ENCODE data around the gene SELENON.
A peak's percentile ranks its signal among the peaks of the same experiment; 100 is the strongest.

SELENON gene

DNA sequence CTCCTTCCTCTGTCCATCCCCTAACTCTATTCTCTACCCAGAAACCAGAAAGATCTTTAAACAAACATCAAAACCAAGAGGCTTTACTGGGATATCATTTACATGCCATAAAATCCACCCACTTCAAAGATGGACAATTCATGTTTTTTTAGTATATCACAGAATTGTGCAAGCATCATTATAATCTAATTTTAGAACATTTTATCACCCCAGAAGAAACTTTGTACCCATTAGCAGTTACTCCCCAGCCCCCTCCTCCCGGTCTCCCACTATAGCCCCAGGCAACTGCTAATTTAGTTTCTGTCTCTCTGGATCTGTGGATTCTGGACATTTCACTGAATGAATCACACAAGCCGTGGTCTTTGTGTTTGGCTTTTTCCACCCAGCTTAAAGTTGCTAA lies 4.8 kb upstream of the SELENON start:
- DNase-seq = no peak

DNA sequence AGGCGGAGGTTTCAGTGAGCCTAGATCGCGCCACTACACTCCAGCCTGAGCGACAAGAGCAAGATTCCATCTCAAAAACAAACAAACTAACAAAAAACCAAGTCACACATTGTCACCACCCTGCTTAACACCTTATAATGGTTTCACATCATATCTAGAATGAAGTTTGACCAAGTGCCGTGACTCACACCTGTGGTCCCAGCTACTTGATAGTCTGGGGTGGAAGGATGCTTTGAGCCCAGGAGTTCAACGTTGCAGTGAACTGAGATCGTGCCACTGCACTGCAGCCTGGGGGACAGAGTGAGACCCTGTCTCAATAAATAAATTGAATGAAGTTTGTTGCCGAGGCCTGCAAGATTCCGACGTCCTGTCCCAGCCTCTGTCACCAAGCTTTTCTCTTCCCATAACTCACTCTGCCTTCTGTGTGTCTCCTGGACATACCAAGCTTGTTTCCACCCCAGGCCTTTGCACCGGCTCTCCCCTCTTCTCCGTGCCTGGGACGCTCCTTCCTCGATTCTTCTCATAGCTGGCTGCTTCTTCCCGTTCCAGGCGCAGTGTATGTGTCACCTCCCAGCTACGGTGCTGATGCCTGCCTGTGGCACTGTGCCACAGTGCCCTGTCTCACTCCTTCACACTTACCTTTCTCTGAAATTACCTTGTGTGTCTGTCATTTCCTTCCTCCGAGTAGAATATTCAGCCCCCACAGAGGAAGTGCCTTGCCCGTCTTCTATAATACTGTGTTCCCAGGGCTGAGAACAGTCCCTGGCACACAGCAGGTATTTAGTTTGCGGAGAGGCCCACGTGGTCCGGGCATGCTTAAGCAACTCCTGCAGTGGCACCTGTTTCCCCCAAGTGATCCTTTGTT lies 3.8 kb upstream of the SELENON start:
- DNase-seq = peak; percentile 19

DNA sequence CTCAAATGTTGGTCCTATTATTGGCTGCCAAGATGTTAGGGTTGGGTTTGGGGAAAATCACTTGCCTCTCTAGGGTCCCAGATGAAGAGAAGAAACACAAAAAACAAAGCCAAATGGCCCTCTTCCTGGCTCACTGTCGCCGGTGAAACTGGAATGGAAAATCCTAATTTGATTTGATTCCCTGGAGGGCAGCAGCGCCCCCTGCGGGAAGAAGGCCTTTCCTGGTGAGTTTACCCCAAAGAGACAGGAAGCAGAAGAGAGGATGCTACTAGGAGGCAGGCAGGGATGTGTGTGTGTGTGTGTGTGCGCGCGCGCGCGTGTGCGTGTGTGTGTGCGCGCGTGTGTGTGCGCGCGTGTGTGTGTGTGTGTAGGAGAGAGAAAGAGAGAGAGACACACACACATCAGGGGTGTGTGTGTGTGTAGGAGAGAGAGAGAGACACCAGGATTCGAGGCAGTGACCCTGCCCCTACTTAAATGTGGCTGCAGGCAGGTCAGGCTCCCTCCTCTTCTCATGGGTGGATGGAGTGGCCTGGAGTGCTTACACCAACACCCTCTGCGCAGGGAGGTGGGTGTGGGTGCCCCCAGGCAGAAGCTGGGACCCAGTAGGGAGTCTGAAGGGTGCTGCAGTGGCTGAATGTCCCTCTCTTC lies 3.1 kb upstream of the SELENON start:
- peak; percentile 71 for DNase-seq

DNA sequence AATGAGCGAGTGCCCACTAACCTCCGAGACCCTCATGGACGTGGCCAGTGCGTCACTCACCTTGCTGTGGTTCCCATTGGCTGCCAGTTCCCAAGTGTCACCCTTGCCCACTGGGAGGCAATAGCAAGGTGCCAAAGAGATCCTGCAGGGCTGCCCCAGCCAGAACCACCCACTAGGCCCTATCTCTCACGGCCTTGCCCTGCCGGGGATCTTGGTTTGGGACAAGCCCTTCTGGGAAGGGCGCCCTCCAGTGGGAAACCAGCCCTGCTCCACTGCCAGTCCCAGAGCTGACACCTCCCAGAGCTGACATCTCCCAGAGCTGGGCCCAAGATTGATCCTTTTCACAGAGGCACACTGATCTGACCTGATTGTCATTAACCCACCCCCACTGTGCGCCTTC lies 2.1 kb upstream of the SELENON start:
- DNase-seq = no peak

DNA sequence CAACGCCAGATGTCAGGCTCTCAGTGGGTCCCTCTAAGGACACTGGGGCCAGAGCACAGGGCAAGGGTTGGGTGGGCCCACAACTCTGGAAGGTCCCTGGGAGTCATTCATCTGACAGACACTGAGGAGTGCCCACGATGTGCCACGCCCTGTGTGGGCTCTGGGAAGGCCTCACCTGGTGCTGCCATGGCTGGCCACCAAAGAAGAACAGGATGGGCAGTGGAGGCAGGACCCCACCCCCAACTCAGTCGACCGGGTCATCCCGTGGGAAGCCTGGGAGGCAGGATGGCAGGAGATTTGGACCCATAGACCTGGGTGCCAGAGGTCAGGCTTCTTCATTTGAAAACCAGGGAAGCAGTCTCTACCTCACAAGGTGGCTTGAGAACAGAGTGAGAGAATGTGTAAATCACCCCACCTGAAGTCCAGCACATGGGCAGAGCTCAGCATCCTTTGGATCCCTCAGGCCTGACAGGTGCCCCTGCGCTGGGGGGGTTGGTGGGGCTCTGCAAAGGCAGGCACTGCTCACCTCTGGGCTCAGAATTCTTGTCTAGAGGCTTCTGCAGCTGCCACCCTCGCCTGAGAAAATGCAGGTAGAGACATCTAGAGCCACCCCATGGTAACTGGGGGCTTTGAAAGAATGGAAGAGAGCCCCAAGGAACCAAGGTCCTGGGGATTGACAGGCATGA lies 1.2 kb upstream of the SELENON start:
- DNase-seq = no peak

DNA sequence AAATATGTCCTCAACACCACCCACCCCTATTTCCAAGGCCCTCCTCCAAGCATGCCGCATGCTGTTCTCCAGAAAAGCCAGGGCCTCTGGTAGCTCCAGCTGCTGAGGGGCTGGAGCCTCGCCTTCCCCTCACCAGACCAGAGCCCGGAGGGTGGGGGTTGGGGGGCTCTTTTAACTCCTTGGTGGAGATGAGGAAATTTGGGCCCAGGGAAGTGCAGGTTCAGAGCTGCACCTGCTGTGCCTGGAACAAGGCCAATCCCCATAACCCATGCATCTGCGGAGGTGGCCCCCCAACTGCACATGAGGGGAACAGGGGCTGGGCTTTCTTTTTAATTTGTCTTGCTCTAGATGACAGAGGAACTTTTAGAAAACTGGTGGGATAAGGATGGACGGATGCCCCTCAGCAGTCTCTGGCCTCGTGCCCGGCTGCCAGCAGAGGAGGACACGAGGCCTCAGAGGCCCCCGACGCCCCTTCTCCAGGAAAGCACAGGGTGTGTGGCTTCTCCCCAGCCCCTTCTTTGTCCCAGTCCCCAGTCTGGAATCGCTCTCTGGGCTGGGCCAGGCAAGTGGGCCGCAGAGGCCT lies 550 bp upstream of the SELENON start:
- DNase-seq = no peak

DNA sequence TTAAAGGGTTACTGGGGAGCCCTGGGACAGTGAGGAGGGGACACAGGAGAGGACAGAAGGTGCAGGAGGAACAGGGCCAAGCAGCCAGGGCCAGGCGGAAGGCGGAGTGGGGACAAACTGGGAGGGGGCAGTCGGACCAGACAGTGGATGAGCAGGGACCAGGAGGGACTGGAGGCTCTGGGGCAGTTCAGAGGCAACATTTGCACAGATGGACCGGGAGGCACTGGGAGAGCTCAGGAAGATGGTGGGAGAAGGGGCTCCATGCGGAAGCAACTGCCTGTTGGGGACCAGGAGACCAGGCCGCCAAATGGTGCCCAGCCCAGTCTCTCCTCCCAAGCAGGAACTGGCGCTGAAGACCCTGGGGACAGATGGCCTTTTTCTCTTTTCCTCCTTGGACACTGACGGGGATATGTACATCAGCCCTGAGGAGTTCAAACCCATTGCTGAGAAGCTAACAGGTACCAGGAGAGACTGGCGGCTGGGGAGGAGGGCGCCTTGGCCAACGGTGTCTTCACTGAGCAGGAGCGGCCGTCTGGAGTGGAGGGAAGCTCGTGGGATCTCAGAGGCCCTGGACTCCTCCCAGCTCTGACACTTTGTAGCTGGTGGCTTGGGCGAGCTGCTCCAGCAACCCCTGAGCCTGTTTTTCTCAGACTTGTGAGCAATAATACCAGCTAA lies 847 bp downstream of the SELENON start:
- no peak for DNase-seq

DNA sequence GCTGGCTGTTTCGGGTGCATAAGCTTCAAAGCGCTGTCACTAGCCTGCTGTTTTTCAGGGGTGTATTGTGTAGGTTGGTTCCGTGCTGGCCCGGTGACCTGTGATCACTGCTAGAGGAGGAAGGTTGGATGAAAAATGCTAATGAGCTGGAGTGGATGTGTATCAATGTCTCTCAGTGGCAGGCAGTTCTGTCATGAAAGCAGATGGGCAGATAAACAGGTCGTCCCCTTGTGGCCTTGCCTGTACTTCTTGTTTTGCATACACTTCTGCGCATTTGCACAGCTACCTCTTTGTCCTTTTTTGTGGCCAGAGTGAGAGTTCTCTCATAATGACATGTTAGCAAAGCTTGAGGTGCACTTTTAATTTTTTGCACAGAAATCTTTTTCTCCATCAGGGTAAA lies 2.9 kb downstream of the SELENON start:
- no peak for DNase-seq

DNA sequence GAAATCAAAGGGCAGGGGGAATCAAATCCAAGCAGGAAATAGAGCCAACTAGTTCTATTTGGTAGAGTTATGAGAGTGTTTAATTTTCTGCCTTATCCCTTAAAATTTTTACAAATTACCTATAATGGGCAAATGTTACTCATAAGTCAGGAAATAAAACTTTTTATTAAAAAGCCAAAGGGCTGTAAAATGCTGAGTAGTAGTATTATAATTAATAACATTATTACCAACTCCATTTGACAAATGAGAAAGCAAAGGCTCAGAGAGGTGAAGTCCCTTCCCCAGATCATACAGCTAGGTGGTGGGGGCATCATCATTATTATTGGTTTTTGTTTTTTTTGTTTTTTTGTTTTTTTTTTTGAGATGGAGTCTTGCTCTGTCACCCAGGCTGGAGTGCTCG lies 3.4 kb downstream of the SELENON start:
- DNase-seq = no peak

DNA sequence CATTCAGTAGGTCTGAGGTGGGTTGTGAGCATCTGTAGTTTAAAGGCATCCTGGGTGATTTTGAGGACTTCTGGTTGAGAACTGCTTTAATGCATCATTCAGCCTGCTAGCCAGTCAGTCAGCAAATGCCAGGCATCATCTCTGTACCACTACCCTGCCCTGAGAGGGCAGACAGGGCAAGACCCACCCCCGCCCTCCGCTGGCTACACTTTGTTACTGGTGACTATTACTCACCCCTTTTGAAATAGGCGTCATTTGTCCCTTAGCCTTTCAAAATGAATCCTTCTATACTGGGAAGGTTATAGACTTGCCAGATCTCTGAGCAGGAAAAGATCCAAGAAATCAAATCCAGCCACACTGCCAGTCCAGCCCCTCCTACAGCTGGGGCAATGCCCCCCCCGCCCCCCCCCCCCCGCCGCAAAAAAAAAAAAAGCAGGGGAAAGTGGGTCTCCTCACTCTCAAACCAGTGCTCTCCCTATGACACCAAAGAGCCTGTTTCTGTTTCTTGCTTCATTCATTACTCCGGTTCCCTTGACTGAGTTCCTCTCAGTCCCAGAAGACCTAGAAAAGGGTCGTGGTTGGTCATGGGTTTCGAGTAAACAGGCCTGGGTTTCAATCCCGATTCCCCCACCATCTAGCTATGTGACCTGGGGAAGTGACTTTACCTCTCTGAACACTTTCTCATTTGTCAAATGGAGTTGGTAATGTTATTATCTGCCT lies 4.4 kb downstream of the SELENON start:
- no peak for DNase-seq

DNA sequence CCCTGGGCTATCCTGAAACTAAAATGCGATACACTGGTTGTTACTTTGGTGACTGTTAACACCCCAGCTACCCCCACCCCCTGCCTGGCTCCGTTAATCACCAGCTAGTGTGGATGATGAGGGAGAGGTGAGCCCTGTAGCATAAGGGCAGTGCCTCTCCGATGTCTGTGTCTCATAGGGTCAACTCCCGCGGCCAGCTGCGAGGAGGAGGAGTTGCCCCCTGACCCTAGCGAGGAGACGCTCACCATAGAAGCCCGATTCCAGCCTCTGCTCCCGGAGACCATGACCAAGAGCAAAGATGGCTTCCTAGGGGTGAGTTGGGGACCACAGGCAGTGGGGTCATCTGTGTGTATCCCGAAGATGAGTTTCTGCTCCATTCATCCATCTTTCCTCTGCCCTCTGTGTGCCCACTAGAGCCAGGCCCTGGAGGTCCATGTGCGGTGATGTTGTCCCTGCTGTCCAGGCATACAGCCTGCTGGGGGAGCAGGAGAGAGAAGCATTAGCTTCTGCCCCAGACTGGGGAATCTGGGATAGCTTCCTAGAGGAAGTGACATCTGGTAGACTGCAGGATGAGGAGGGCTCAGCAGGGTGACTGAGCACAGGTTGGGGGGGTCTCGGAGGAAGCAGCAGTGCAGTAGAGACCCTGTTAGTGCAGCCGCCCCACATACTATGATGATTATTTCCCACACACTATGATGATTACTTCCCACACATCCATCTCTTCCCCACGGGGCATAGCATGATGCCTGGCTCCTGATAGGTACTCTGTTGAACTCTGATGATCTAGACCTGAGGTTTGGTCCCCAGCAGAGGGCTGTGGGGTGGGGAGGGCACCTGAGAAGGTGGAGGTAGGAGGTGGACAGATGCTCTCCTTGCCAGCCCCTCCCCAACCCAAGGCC lies 5.2 kb downstream of the SELENON start:
- no peak for DNase-seq

DNA sequence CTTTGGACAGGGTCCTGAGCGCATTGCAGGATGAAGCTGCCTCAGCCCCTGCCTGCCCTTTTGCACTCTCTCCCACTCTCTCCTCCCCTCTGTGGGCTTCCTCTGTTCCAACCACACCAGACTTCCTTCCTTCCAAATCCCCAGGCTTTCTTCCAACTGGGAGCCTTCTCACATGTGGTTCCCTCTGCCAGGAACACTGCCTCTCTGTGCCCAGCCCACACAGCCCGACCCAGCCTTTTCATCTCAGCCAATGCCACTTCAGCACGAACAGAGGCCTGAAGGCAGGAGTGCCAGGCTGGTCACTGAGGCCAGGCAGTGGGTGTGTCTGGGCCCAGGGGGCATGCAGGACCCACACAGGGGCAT lies 5.9 kb downstream of the SELENON start:
- no peak for DNase-seq

DNA sequence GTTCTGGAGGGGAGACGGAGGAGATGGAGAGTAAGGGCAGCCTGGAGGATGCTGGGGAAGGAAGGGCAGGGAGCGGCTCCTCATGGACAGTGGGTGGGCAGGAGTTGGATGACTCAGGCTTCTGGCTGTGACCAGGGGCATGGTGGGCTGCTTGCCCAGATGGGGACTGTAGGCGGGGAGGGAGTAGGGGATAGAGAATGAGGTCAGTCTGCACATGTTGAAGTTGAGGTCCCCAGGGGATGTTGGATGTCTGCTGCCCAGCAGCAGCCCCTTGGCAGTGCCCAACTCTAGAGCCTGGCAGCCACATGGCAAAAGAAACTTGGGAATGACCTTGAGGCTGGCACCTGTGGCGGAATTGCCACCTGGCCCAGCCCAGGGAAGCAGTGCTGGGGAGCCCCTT lies 6.4 kb downstream of the SELENON start:
- DNase-seq = no peak

DNA sequence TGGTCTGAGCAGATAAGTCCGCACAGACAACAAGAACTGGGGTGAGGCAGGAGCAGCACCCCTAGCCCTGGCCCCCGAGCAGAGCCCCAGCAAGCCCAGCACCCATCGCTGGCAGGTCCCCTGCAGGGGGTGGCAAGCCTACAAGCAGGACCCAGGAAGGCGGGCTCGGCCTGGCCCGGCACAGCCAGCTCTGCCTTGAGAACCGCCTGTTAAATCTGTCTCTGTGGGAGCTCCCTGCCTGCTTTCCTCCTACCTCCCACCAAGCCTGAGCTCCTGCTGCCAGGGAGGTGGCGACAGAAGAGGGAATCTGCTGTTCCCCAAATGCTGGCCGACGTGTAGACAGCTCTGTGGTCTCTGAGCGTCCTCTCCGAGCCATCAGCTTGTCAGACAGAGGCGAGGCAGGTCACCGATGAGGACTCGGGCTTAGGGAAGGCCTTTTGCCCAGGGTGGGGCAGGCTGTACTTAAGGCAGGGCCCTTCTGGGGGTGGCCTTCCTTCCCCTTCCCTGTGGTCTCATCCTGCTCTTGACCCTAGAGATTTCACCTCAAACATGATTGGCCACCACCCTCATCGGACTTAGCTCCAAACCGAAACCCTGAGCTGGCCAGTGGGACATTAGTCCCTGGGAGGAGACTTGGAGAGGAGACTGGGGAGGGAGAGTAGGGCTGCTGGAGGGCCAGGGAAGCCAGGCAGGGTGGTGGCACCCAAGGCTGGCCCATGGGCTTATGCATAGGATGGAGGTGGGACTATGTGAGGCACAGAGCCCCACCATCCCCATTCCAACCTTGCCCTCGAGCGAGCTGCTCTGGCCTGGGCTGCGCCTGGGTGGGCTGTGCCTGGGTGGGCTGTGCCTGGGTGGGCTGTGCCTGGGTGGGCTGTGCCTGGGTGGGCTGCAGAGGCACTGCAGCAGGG lies 7.7 kb downstream of the SELENON start:
- no peak for DNase-seq

DNA sequence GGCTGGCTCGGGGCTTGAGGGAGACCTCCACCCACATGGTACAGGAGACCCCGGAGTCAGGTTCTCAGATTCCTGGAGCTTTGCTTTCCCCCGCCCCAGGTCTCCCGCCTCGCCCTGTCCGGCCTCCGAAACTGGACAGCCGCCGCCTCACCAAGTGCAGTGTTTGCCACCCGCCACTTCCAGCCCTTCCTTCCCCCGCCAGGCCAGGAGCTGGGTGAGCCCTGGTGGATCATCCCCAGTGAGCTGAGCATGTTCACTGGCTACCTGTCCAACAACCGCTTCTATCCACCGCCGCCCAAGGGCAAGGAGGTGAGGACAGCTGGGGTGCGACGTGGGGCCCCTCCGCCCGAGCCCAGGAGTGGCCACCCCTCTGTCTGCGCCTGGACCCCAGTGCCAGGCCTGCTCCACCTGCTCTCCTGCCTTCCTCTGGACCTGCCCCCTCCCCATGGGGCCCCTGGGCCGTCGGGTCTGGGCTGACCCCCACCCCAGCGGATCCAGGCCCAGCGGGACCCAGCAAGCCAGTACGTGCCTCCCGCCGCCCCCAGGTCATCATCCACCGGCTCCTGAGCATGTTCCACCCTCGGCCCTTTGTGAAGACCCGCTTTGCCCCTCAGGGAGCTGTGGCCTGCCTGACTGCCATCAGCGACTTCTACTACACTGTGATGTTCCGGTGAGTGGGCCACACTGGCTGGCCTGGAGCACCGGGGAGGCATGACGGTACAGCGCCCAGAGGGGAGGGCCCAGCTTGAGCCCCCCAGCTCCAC lies 8.7 kb downstream of the SELENON start:
- DNase-seq = no peak

DNA sequence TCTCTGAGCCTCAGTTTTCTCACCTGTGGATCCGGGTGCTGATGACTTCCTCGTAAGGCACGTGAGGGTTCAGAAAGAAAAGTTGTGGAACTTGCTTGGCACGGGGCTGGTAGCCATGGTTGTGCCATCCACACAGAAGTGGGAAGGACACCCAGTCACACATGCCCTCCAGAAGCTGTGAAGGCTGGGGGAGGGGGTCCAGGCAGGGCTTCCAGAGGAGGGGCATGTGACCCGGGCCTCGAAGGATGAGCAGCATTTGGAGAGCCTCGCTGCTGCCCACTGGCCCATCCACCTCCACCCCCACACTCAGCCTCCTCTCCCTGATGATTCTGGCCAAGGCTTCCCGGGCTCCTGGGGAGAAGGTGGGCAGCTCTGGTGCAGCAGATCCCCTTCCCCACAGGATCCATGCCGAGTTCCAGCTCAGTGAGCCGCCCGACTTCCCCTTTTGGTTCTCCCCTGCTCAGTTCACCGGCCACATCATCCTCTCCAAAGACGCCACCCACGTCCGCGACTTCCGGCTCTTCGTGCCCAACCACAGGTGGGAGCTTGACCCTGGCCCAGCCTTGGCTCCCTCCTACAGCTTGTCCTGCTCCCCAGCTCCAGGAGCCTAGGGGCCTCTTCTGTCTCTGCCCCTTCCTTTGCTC lies 9.4 kb downstream of the SELENON start:
- no peak for DNase-seq

DNA sequence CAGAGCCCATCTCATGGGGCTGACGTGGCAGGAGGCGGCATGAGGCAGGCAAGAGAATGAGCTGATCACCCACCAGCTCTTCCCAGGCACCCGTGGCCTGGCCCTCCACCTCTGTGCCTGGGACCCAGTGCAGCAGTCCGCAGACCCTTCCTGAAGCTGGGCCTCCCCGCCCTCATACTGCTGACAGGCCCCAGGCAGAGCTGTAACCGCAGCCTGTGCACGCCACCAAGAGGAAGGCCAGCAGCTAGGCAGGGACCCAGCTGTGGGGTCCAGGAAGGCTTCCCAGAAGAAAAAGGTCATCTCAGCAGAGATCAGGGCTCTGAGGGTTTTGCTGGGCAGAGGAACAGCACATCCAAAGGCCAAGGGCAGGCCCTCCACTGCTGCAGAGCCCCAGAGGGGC lies 9.9 kb downstream of the SELENON start:
- DNase-seq = no peak

DNA sequence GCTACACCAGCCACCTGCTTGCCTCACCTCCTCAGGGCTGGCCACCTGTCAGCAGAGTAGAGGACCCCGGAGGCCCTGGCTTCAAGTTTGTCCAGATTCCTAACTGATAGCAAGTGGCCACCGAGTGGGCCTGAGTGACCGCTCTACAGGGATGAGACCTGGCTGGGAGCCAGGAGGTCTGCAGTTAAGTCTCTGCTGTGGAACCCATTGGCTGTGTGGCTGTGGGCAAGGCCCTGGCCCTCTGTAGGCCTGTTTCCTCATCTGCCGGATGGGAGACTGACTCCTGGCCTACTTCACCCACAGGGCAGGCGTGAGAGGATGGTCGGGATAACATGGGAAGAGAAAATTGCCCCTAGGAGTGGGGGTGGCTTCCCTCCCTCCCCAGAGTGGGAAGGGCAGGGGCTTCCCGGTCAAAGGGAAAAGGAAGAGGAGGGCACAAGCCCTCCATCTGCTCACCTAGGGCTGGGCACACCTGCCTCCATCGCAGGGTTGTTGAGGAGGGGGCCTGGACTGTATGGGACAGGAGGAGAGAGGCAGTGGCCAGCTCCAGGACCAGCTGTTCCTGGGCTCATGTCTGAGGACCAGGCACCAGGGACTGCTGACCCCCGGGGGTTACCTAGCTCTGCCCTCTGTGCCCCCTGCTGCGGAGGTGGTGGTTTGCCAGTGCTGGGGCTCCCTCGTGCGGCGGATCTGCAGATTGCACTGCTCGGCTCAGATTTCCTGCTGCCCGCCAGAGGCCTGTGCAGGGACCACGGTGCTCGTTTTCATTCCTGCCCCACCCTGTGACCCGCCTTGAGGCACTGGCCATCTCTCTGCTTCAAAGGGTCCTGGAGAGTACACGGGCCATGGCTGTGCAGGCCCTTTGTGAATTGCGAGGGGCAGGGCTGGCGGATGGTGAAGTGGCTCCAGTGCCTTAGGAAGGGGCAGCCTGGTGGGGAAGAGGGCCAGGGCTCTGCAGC lies 10.6 kb downstream of the SELENON start:
- peak; percentile 68 for DNase-seq
